CD8-positive, alpha-beta memory T cell (primary cell): Measurements from ENCODE around the gene DPYSL5. TPM values are rescaled to one million over a fixed set of nuclear protein-coding genes. Genes with fewer than 3 reads are reported as not detected.

Source experiments
- CTCF ChIA-PET: fragments of 350-600 bp; sonication (Branson Sonifier 250); formaldehyde crosslinking; loops from one replicate; lab custom pipeline; 2021; ENCODE audit warnings: antibody characterized with exemption; lab: Charles Lee
- POLR2A ChIA-PET: fragments of 350-600 bp; sonication (Branson Sonifier 250); formaldehyde crosslinking; loops from one replicate; lab custom pipeline; 2021; ENCODE audit warnings: antibody characterized with exemption; lab: Charles Lee
- DNase-seq, 5 donors: peaks; one replicate each; pipeline versions ENCODE4 v3.0.0 to v3.0.0-alpha.2; 2020 to 2022; ENCODE audit warnings: mixed read lengths in 1 of 5
- H3K27ac ChIP-seq: one replicate; pipeline ENCODE4 v1.7.0; 2013; ENCODE audit warnings: low read depth, mild to moderate bottlenecking, low read length, moderate library complexity
- H3K27me3 ChIP-seq: 2 replicates; pipeline ENCODE4 v1.7.0; 2013; ENCODE audit warnings: low read length, mild to moderate bottlenecking; ENCODE audit not compliant: insufficient read depth, poor library complexity, severe bottlenecking
- H3K36me3 ChIP-seq: 2 replicates; pipeline ENCODE4 v1.7.0; 2013; ENCODE audit warnings: mild to moderate bottlenecking, low read length, moderate library complexity; ENCODE audit not compliant: insufficient read depth
- H3K4me1 ChIP-seq: 2 replicates; pipeline ENCODE4 v1.7.0; 2013; ENCODE audit warnings: mild to moderate bottlenecking, low read length, moderate library complexity; ENCODE audit not compliant: insufficient read depth
- H3K4me3 ChIP-seq: 2 replicates; pipeline ENCODE4 v1.7.0; 2013; ENCODE audit warnings: mild to moderate bottlenecking, low read length
- H3K9me3 ChIP-seq: 2 replicates; pipeline ENCODE4 v1.7.0; 2013; ENCODE audit warnings: mild to moderate bottlenecking, low read length
- H3K27ac Mint-ChIP-seq, 8 donors: one replicate each; pipeline ENCODE4 v1.8.0; 2020 to 2021; ENCODE audit warnings: mixed read lengths in 8 of 8, mild to moderate bottlenecking in 6 of 8, inconsistent platforms in 3 of 8, moderate library complexity in 3 of 8
- H3K27me3 Mint-ChIP-seq, 2 donors: one replicate each; pipeline ENCODE4 v1.8.0; 2020 to 2021; ENCODE audit warnings: mixed read lengths in 2 of 2, mild to moderate bottlenecking in 1 of 2, moderate library complexity in 1 of 2
- H3K36me3 Mint-ChIP-seq, 3 donors: one replicate each; pipeline ENCODE4 v1.8.0; 2020 to 2021; ENCODE audit warnings: mixed read lengths in 3 of 3, inconsistent platforms in 1 of 3, mild to moderate bottlenecking in 1 of 3
- H3K4me1 Mint-ChIP-seq, 3 donors: one replicate each; pipeline ENCODE4 v1.8.0; 2020 to 2021; ENCODE audit warnings: mixed read lengths in 3 of 3, inconsistent platforms in 1 of 3, mild to moderate bottlenecking in 1 of 3
- H3K4me3 Mint-ChIP-seq, 7 donors: one replicate each; pipeline ENCODE4 v1.8.0; 2020 to 2021; ENCODE audit warnings: mixed read lengths in 7 of 7, mild to moderate bottlenecking in 6 of 7, moderate library complexity in 4 of 7, inconsistent platforms in 2 of 7
- H3K9me3 Mint-ChIP-seq, 5 donors: one replicate each; pipeline ENCODE4 v1.8.0; 2020 to 2022; ENCODE audit warnings: mixed read lengths in 5 of 5, mild to moderate bottlenecking in 3 of 5, moderate library complexity in 2 of 5, inconsistent platforms in 1 of 5
- polyA plus RNA-seq: library from polyadenylated mRNA; unstranded; fragments of 300-500 nt; fragmentation: Illumina TruSeq; gene quantifications from one replicate; pipeline ENCODE4 v1.2.3, GENCODE V29; 2021
- total RNA-seq, 2 experiments: library from RNA; stranded (reverse); gene quantifications; one replicate each; pipeline ENCODE4 v1.2.3, GENCODE V29; 2021

DPYSL5 gene
- total and polyA plus RNA-seq, 3 experiments from 2014 or later, result not detected

DNA sequence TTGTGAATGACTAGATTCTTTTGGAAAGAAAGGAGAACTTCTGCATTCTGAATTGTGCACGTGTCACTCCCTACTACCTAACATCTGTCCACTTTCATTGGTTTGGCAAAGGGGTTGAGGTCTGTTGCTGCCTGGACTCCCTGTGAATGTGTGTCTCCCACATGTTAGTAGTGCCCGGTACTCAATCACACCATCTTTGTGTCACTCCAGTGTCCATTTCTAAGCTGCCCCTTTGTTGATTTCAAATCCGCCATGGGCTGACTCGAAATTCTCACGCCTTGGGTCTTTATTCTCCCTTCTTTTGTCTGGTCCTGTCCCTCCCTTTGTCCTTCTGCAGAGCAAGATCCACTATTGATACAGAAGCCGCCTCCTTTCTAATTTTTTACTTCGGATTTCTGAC is 7.5 kb downstream of the DPYSL5 start:
- Mint-ChIP-seq H3K36me3 (no peaks in the 10 kb centered on the region), H3K9me3 (no peaks in the 10 kb centered on the region), H3K4me1 (no peaks in the 10 kb centered on the region), H3K4me3 (no peak overlapping the region), H3K27ac (no peak overlapping the region), H3K27me3 (peaks cover 28 to 50% of the 10 kb centered on the region in 2 donors)
- H3K36me3 ChIP-seq, result no peaks in the 10 kb centered on the region
- peaks cover 12% of the 10 kb centered on the region for H3K27me3 ChIP-seq
- no peaks in the 10 kb centered on the region for H3K9me3 ChIP-seq
- ChIA-PET CTCF (no interaction called here), POLR2A (no interaction called here)
- no peak overlapping the region for H3K27ac ChIP-seq
- H3K4me3 ChIP-seq, result no peak overlapping the region
- no peak for DNase-seq
- H3K4me1 ChIP-seq, result no peaks in the 10 kb centered on the region

DNA sequence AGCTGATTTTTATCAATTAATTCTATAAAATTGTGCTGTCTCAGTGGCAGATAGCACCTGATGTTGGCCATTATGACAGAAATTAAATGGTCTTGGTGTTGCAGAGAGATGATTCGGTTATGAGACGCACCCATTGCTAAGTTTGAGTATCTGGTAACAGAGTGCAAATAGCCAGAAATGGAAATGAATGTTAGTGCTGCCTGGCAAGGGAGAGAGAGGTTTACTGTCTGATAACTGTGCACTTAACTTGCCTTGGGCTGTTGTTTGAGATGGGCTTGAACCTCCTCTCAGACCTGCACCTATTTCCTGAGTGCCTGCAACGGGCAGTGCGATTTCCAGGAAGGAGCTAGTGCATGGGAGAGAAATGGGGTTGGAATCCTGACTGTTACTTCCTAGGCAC is 11.7 kb downstream of the DPYSL5 start:
- Mint-ChIP-seq H3K27me3 (peaks cover 23 to 55% of the 10 kb centered on the region in 2 donors), H3K9me3 (peaks cover 0 to 2% (median 0%) of the 10 kb centered on the region in 5 donors), H3K27ac (no peak overlapping the region), H3K36me3 (no peaks in the 10 kb centered on the region), H3K4me1 (no peaks in the 10 kb centered on the region), H3K4me3 (no peak overlapping the region)
- ChIA-PET CTCF (interaction anchor here (1.9 kb wide), 1 partner anchor 13 kb away, joined by 8 read pairs; no protein-coding TSS in a partner anchor), POLR2A (no interaction called here)
- H3K27ac ChIP-seq, result no peak overlapping the region
- H3K4me1 ChIP-seq, result no peaks in the 10 kb centered on the region
- no peaks in the 10 kb centered on the region for H3K9me3 ChIP-seq
- DNase-seq, result no peak
- no peak overlapping the region for H3K4me3 ChIP-seq
- H3K27me3 ChIP-seq, result peaks cover 4% of the 10 kb centered on the region
- no peaks in the 10 kb centered on the region for H3K36me3 ChIP-seq

DNA sequence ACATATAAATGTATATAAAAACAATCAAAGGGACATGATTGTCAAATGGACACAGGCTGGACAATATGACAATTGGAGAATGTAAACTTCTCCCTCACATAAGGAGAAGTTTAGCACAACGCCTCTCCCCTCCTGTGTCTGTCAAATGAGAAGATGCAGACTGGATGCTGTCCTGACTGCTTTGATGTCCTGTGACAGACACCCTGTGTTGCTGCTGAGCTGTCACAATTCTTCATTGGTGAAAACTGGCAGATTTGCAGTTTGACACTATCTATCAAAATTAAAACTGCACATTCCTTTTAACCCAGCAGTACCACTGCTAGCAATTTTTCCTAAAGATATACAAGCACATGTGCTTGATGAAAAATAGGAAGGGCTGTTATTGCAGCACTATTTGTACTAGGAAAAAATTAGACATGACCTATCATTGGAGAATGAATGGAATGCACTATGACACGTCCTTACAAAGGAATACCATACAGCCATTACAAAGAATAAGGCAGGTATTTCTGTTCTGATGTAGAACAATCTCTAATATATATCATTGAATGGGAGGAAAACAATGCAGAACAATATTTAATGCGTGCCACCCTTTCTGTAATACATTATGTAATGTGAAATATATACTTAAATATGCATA is 12.4 kb downstream of the DPYSL5 start:
- CTCF ChIA-PET, result interaction anchor here (1.9 kb wide), 1 partner anchor 14 kb away, joined by 8 read pairs; no protein-coding TSS in a partner anchor

DNA sequence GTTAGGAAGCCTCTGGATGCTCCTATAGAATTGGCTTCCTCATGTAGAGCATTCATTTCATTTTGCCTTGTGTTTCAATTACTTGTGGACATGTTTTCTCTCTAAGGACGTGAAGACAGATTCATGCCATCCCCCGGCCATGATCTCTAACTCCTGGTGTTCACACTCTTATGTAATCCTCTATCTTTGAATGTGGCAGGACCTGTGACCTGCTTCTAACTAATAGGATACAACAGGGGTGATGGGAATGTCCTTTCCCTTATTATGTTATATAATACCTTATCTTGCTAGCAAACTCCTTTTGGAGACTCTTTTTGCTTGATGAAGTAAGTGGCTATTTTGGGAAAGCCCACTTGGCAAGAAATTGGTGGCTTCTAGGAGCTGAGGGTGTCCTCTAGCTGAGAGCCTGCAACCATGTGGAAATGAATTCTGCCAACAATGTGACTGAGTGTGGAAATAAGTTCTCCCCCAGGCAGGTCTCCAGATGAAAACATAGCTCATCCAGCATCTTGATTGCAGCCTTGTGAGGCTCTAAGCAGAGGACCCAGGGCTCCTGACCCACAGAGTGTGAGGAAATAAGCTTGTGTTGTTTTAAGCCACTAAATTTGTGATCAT is 13.8 kb downstream of the DPYSL5 start:
- no peak for DNase-seq
- ChIA-PET CTCF (no interaction called here), POLR2A (no interaction called here)
- Histone ChIP-seq H3K4me1 (no peaks in the 10 kb centered on the region), H3K27me3 (peaks cover 4% of the 10 kb centered on the region), H3K27ac (no peak overlapping the region), H3K9me3 (no peaks in the 10 kb centered on the region), H3K4me3 (no peak overlapping the region), H3K36me3 (no peaks in the 10 kb centered on the region)
- no peak overlapping the region for H3K4me3 Mint-ChIP-seq
- H3K9me3 Mint-ChIP-seq, result peaks cover 0 to 2% (median 0%) of the 10 kb centered on the region in 5 donors
- no peaks in the 10 kb centered on the region for H3K4me1 Mint-ChIP-seq
- peaks cover 22 to 49% of the 10 kb centered on the region in 2 donors for H3K27me3 Mint-ChIP-seq
- H3K36me3 Mint-ChIP-seq, result no peaks in the 10 kb centered on the region
- no peak overlapping the region for H3K27ac Mint-ChIP-seq

More for the DNA sequence above, 12.4 kb downstream of the DPYSL5 start:
- POLR2A ChIA-PET, result no interaction called here
- DNase-seq, result no peak
- H3K4me3 Mint-ChIP-seq, result no peak overlapping the region
- Histone ChIP-seq H3K27me3 (peaks cover 4% of the 10 kb centered on the region), H3K36me3 (no peaks in the 10 kb centered on the region), H3K9me3 (no peaks in the 10 kb centered on the region), H3K4me1 (no peaks in the 10 kb centered on the region), H3K4me3 (no peak overlapping the region), H3K27ac (no peak overlapping the region)
- H3K36me3 Mint-ChIP-seq, result no peaks in the 10 kb centered on the region
- no peaks in the 10 kb centered on the region for H3K4me1 Mint-ChIP-seq
- peaks cover 0 to 2% (median 0%) of the 10 kb centered on the region in 5 donors for H3K9me3 Mint-ChIP-seq
- H3K27me3 Mint-ChIP-seq, result peaks cover 23 to 54% of the 10 kb centered on the region in 2 donors
- no peak overlapping the region for H3K27ac Mint-ChIP-seq

DNA sequence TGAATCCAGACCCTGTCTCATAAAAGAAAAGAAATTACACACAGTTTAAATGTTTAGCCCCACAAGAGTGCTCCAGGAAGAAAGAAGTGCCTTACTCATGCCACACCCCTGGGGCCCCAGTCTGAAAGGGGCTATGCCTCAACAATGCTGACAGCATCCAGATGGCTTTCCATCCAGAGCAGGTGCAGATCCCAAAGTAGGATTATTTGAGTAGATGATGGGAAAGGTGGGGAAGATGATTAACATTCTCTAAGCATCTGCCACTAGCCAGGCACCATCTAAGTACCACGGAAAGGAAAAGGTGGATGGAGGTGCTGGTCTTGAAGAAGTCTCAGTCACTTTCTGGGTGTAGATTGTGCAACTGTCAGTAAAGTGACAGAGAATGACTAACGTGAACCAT is 16.3 kb downstream of the DPYSL5 start:
- CTCF ChIA-PET, result no interaction called here
- no peak overlapping the region for H3K27ac Mint-ChIP-seq
- POLR2A ChIA-PET, result no interaction called here

DNA sequence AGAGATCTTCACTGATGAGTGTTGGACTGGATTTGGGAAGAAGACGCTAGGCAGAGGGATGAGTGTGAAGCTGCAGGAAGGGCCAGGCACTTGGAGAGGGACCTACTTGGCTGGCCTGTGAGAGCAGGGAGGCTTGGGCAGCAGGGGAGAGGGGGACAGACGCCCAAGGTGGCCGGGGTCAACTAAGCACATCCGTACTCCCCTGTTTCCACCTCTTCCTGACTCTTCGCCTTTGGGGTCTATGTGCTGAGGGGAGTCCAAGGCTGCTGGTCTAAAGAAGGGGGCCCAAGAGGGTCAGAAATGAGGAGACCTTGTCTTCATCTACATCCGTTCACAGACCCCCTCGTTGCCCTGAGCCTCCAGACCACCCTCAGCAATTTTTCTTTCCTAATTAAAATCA is 16.7 kb downstream of the DPYSL5 start:
- DNase-seq, result no peak
- ChIA-PET POLR2A (no interaction called here), CTCF (interaction anchor here (0.9 kb wide), 1 partner anchor 19 kb away, joined by 3 read pairs; no protein-coding TSS in a partner anchor)
- Histone ChIP-seq H3K27ac (no peak overlapping the region), H3K4me3 (no peak overlapping the region), H3K27me3 (peaks cover under 1% of the 10 kb centered on the region), H3K4me1 (no peaks in the 10 kb centered on the region), H3K9me3 (no peaks in the 10 kb centered on the region), H3K36me3 (no peaks in the 10 kb centered on the region)
- peaks cover 0 to 2% (median 0%) of the 10 kb centered on the region in 5 donors for H3K9me3 Mint-ChIP-seq
- H3K4me1 Mint-ChIP-seq, result no peaks in the 10 kb centered on the region
- H3K36me3 Mint-ChIP-seq, result no peaks in the 10 kb centered on the region
- H3K27ac Mint-ChIP-seq, result peak overlapping the region in 1 of 8 donors; percentile 79
- H3K4me3 Mint-ChIP-seq, result no peak overlapping the region
- peaks cover 12 to 49% of the 10 kb centered on the region in 2 donors for H3K27me3 Mint-ChIP-seq

More for the DNA sequence above, 16.3 kb downstream of the DPYSL5 start:
- H3K4me3 Mint-ChIP-seq, result no peak overlapping the region
- Histone ChIP-seq H3K4me3 (no peak overlapping the region), H3K9me3 (no peaks in the 10 kb centered on the region), H3K27me3 (peaks cover 4% of the 10 kb centered on the region), H3K27ac (no peak overlapping the region), H3K4me1 (no peaks in the 10 kb centered on the region), H3K36me3 (no peaks in the 10 kb centered on the region)
- H3K27me3 Mint-ChIP-seq, result peaks cover 16 to 50% of the 10 kb centered on the region in 2 donors
- peaks cover 0 to 2% (median 0%) of the 10 kb centered on the region in 5 donors for H3K9me3 Mint-ChIP-seq
- no peaks in the 10 kb centered on the region for H3K4me1 Mint-ChIP-seq
- H3K36me3 Mint-ChIP-seq, result no peaks in the 10 kb centered on the region
- DNase-seq, result no peak

DNA sequence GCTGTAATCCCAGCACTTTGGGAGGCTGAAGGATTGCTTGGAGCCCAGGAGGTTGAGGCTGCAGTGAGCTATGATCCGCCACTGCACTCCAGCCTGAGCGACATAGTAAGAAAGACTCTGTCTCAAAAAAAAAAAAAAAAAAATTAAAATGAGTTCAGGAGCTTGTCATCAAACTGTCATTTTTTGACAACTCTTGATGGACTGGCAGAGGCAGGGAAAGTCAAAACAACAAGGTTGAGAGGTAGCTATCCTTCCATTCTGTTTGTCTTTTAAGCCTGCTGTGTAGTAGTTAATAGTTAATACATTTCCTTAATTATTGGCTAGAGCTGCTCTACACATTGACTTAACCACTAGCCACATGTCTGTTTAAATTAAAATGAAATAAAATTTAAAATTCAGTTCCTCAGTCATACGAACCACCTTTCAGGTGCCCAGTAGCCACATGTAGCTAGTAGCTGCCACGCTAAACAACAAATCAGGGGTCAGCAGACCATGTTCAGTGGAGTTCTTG is 22.7 kb downstream of the DPYSL5 start:
- ChIA-PET POLR2A (no interaction called here), CTCF (no interaction called here)
- DNase-seq, result no peak
- H3K27ac ChIP-seq, result no peak overlapping the region
- no peaks in the 10 kb centered on the region for H3K4me1 ChIP-seq
- H3K4me3 ChIP-seq, result no peak overlapping the region
- no peaks in the 10 kb centered on the region for H3K36me3 ChIP-seq
- Mint-ChIP-seq H3K9me3 (no peaks in the 10 kb centered on the region), H3K4me1 (no peaks in the 10 kb centered on the region), H3K27ac (no peak overlapping the region), H3K4me3 (no peak overlapping the region), H3K36me3 (no peaks in the 10 kb centered on the region), H3K27me3 (peaks cover 15 to 39% of the 10 kb centered on the region in 2 donors)
- H3K27me3 ChIP-seq, result no peaks in the 10 kb centered on the region
- no peaks in the 10 kb centered on the region for H3K9me3 ChIP-seq

DNA sequence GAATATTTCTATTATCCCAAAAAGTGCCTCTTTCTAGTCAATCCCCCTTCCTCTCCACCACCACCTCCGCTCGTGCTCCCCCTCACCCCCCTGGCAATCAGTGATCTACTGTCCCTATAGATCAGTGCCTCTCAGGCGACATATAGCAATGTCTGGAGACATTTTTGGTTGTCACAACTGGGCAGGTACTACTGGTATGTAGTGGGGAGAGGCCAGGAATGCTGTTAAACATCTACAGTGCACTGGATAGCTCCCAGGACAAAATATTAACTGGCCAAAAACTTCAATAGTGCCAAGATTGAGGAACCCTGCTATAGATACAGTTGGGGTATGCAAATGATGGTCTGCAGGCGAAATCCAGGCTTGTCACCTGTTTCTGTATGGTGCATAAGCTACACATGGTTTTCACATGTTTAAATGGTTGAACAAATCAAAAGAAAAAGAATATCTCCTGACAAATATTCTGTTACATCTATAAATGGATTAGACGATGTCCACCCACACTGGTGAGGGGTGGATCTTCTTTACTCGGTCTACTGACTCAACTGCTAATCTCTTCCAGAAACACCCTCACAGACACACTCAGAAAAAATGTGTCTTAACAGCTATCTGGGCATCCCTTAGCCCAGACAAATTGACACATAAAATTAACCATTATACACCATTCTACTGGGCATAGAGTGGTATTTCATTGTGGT is 25.5 kb downstream of the DPYSL5 start:
- ChIA-PET CTCF (no interaction called here), POLR2A (no interaction called here)
- Mint-ChIP-seq H3K36me3 (no peaks in the 10 kb centered on the region), H3K27ac (no peak overlapping the region), H3K4me3 (no peak overlapping the region), H3K9me3 (no peaks in the 10 kb centered on the region), H3K27me3 (peaks cover 11 to 34% of the 10 kb centered on the region in 2 donors), H3K4me1 (no peaks in the 10 kb centered on the region)
- H3K4me3 ChIP-seq, result no peak overlapping the region
- H3K36me3 ChIP-seq, result no peaks in the 10 kb centered on the region
- H3K4me1 ChIP-seq, result no peaks in the 10 kb centered on the region
- no peak for DNase-seq
- no peaks in the 10 kb centered on the region for H3K9me3 ChIP-seq
- H3K27ac ChIP-seq, result no peak overlapping the region
- H3K27me3 ChIP-seq, result no peaks in the 10 kb centered on the region
